ENCODE data around the gene RANBP3.

GRCh38 chr19:5877427-5877826 is 100.5 kb downstream of the RANBP3 start:
- TF ChIP-seq ZNF274 (IDR thresholded peaks at IDR 0.05; ENCODE audit: low read depth, low read length) (no peak), YY1 (IDR thresholded peaks at IDR 0.05; ENCODE audit: insufficient read depth, insufficient read length) (no peak)

All from NT2/D1 (cell line).